NOMO-1 treated with dmso at 0.1 percent for 144 hours (cell line): ENCODE results near the gene TUBA4B.
A peak's percentile ranks its signal among the peaks of the same experiment; 100 is the strongest.

Source experiments
- DNase-seq: peaks from one replicate; lab custom pipeline; 2025; ENCODE audit not compliant: unreplicated experiment; lab: John Stamatoyannopoulos, UW

The TUBA4B gene

GRCh38 chr2:219289537-219290361, 36.7 kb downstream of the TUBA4B start:
- no peak for DNase-seq

GRCh38 chr2:219290381-219291171, 37.5 kb downstream of the TUBA4B start:
- DNase-seq = no peak

GRCh38 chr2:219291394-219291793, 38.4 kb downstream of the TUBA4B start:
- DNase-seq = no peak

GRCh38 chr2:219291910-219292490, 39.0 kb downstream of the TUBA4B start:
- no peak for DNase-seq

GRCh38 chr2:219292616-219293015, 39.6 kb downstream of the TUBA4B start:
- no peak for DNase-seq

- no peak for DNase-seq
Observed at GRCh38 chr2:219293736-219294231, 40.7 kb downstream of the TUBA4B start.

- DNase-seq = peak; percentile 70
Observed at GRCh38 chr2:219294356-219295351, 41.6 kb downstream of the TUBA4B start.

GRCh38 chr2:219296142-219296541, 43.1 kb downstream of the TUBA4B start:
- no peak for DNase-seq

GRCh38 chr2:219296631-219297391, 43.8 kb downstream of the TUBA4B start:
- no peak for DNase-seq

- no peak for DNase-seq
Observed at GRCh38 chr2:219297766-219298456, 44.9 kb downstream of the TUBA4B start.

GRCh38 chr2:219298759-219299371, 45.8 kb downstream of the TUBA4B start:
- DNase-seq = peak; percentile 66

- DNase-seq = no peak
Observed at GRCh38 chr2:219299372-219299760, 46.3 kb downstream of the TUBA4B start.

GRCh38 chr2:219300022-219300421, 47.0 kb downstream of the TUBA4B start:
- DNase-seq = no peak

- DNase-seq = no peak
Observed at GRCh38 chr2:219302412-219302968, 49.4 kb downstream of the TUBA4B start.

- no peak for DNase-seq
Observed at GRCh38 chr2:219304223-219304622, 51.2 kb downstream of the TUBA4B start.

GRCh38 chr2:219306047-219306446, 53.0 kb downstream of the TUBA4B start:
- no peak for DNase-seq

- peak; percentile 46 for DNase-seq
Observed at GRCh38 chr2:219308142-219309101, 55.4 kb downstream of the TUBA4B start.
